GM18511 (cell line): Measurements from ENCODE around the gene NUP43.
A peak's percentile ranks its signal among the peaks of the same experiment; 100 is the strongest.
"Not testable (repeated sequence)": the region's sequence is repeated elsewhere in the genome, so short reads cannot be mapped to it uniquely, and the experiment has no call there.

Experiments used
- ATAC-seq: cut with Tn5 transposase; IDR thresholded peaks from one replicate; pipeline ENCODE4 v1.9.1; 2021; ENCODE audit warnings: mild to moderate bottlenecking, moderate library complexity; ENCODE audit not compliant: unreplicated experiment

NUP43 gene

GRCh38 chr6:149749082-149749593, 2.8 kb upstream of the NUP43 start:
- ATAC-seq, result peak; percentile 10

- not testable (repeated sequence) for ATAC-seq
Measured at GRCh38 chr6:149745252-149745651, 1.1 kb downstream of the NUP43 start.

GRCh38 chr6:149734915-149735314, 11.4 kb downstream of the NUP43 start:
- ATAC-seq, result no peak

GRCh38 chr6:149733089-149733720, 13.1 kb downstream of the NUP43 start:
- no peak for ATAC-seq

GRCh38 chr6:149729824-149730223, 16.5 kb downstream of the NUP43 start:
- no peak for ATAC-seq

GRCh38 chr6:149728499-149729234, 17.7 kb downstream of the NUP43 start:
- ATAC-seq, result no peak

- no peak for ATAC-seq
Measured at GRCh38 chr6:149727793-149728498, 18.4 kb downstream of the NUP43 start.

GRCh38 chr6:149725785-149726184, 20.5 kb downstream of the NUP43 start:
- ATAC-seq, result no peak

GRCh38 chr6:149723771-149724417, 22.4 kb downstream of the NUP43 start:
- ATAC-seq, result peak; percentile 82

GRCh38 chr6:149723262-149723661, 23.1 kb downstream of the NUP43 start:
- ATAC-seq, result no peak

GRCh38 chr6:149719531-149719930, 26.8 kb downstream of the NUP43 start:
- ATAC-seq, result no peak

- peak; percentile 87 for ATAC-seq
Measured at GRCh38 chr6:149717588-149718458, 28.5 kb downstream of the NUP43 start, which contains the start of gene LATS1. TSS of gene LATS1 (minus strand) at chr6:149718101. CDS start at chr6:149702126, 15,975 bp downstream.

- no peak for ATAC-seq
Measured at GRCh38 chr6:149717255-149717587, 29.1 kb downstream of the NUP43 start.

GRCh38 chr6:149716181-149716963, 30.0 kb downstream of the NUP43 start:
- no peak for ATAC-seq

- no peak for ATAC-seq
Measured at GRCh38 chr6:149714442-149714841, 31.9 kb downstream of the NUP43 start.

GRCh38 chr6:149711711-149712110, 34.6 kb downstream of the NUP43 start:
- no peak for ATAC-seq

GRCh38 chr6:149701714-149702113, 44.6 kb downstream of the NUP43 start:
- ATAC-seq, result no peak

- ATAC-seq, result no peak
Measured at GRCh38 chr6:149699150-149699549, 47.2 kb downstream of the NUP43 start.

GRCh38 chr6:149698175-149698574, 48.2 kb downstream of the NUP43 start:
- no peak for ATAC-seq
